ENCODE results near the gene KLK7.

GRCh38 chr19:50957587-50957986, 26.1 kb downstream of the KLK7 start:
- TF ChIP-seq CTCF (IDR thresholded peaks at IDR 0.05) (no peak), POLR2AphosphoS5 (IDR thresholded peaks at IDR 0.05) (no peak), EP300 (IDR thresholded peaks at IDR 0.05) (no peak)
